Medulla oblongata (tissue), 1 donor: ENCODE measurements around the gene DLGAP3.

Experiments
- DNase-seq: peaks from one replicate; pipeline ENCODE4 v3.0.0-alpha.2; 2015; ENCODE audit errors: extremely low spot score

Gene DLGAP3

DNA sequence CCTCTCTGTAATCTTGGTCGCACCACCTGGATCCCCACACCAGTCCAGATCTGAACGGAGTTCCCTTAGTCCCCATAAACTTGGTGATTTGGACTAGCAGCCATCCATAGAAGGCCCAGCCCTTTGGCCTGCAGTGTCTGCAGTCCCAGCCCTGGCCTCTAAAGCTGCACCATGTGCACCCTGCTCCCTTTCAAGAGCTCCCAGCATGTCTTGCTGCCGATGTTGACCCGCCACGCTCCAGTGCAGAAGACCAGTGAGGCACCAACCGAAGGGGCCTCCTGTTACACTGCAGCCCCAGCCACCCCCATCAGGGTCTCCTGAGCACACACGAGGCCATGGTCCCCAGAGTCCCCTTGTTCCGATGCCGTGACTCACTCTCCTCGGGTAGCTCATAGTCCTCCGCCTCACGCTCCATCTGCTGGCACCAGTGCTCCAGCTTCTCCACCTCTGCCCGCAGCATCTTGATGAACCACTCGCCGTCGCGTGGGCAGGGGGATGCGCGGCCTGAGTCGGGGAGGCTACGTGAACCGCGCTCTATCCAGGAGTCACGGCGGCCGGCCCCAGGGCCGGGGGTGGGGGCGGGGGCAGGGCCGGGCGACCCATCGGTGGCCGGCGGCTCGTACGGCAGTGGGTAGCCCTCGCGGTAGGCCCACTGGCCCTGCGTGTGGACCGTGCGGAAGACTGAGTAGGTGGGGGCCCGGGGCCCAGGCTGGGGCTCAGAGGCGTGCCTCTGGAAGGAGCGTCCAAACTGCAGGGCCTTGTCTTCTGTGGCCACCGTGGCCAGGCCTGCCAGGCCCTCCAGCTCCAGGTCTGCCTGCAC is 61.0 kb downstream of the DLGAP3 start:
- DNase-seq = no peak

DNA sequence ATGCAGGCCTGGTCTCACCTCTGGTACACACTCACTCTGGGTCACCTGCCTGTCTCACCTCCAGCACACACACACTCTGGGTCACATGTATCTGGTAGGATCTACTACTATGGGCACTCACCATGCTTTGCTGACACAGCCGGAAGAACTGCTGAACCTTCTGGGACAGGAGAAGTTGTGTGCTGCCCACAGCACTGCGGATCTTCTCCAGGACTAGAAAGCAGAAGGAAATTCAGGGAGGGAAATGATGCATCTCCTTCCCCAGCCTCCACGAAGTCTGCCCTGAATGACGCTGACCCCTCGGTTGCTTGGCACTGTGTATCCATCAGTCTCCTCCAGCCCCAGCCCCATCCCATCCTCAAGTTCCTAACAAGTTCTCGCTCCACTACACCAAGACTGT is 62.0 kb downstream of the DLGAP3 start:
- DNase-seq = peak; percentile 38

DNA sequence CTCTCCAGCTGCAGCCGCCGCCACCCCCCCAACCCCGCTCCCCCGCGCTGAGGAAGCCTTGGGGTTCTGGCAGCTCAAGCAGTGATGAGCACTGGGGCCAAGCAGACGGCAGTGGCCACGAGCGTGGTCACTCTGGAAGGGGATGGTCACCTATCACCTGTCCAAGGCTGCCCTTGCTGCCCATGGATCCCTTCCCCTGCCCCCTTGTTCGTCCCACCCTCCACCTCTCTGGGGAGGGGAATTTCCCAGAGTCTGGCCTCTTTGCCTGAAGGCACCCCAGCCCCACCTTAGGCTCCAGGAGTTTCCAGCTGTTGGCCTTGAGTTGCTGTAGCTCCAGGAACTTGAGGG is 62.7 kb downstream of the DLGAP3 start:
- no peak for DNase-seq

DNA sequence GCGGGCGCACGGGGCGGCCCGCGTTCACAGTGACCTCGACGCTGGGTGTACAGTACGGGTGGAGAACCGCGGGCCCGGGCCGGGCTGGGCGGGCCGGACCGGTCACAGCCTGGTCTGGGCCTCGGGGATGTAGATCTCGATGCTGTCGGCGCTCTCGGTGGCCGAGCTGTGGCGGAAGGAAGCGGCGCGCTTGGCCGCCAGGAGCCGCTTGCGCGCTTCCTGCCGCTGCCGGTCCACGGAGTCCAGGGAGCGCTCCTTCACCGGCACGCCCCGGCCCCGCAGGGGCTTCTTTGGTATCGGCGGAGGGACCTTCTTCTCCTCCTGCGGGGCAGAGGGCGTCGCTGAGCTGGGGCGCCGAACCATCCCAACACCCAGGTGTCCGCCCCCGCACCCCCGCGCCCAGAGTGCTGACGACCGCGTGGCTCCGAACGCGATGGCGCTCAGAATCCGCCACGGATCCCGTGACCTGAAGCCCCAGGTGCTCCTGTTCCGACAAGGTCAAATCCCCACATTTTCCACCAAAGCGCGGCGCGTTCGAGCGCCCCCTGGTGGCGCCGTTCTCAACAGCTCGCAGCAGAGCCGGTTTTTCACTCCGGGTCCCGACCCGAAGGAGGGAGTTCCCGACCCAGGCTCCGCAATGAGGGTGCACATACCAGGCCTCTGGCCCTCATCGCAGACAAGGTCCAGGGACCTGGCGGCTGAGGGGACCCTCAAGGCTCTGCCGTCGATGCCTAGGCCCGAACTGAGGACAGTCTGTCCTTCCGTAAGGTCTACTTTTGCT is 63.3 kb downstream of the DLGAP3 start:
- DNase-seq = peak; percentile 75

DNA sequence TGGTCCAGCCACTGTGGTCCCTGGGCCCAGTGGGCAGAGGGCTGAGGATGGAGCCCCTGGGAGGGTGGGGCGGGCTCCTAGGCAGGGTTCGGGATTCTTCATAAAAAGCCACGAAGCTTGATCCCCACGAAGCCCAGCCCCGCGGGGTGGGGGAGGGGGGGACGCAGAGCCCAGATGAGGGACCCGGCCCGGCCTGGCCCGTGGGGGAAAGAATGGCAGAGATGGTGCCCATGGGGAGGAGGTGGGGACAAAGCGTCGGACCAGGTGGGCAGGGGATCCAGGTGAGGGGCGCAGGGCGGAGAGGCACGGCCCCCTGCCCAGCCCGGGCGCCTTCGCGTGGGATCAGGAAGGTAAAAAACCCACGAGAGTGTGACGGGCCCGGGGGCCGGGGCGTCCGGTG is 63.9 kb downstream of the DLGAP3 start:
- DNase-seq = no peak

DNA sequence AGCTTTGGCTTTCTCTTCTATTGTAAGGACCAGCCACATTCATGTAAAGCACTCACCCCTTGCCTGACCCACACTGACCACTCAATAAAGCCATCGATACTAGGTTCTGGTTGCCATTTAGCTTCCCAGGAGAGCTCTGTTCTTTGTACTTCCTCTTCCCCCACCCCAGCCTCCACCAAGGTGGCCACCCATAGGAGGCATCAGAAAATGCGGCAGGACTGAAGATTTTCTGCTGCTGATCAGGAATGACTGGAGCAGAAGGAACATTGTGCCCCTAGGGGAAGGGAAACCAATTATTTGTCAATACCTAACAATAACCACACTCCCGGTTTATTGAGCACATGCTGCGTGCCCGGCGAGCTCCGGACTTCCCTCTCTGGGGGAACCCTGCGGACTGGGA is 64.7 kb downstream of the DLGAP3 start:
- DNase-seq = no peak

DNA sequence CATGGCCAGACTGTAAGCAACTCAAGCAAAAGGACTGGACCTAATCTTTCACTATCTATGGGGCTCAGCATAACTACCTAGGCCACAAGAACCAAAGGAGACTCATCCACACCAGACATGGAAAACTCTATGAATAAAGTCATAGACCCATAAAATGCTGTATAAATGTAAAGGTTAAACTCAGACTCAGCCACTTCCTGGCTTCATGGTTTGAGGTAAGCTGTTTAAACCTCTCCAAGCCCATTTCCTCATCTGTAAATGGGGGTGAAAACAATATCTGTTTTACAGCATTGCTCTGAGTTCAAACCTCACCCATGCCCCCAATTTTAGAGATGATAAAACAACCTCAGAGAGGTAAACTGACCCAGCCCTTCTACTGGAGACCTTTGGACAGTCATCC is 65.9 kb downstream of the DLGAP3 start:
- no peak for DNase-seq

DNA sequence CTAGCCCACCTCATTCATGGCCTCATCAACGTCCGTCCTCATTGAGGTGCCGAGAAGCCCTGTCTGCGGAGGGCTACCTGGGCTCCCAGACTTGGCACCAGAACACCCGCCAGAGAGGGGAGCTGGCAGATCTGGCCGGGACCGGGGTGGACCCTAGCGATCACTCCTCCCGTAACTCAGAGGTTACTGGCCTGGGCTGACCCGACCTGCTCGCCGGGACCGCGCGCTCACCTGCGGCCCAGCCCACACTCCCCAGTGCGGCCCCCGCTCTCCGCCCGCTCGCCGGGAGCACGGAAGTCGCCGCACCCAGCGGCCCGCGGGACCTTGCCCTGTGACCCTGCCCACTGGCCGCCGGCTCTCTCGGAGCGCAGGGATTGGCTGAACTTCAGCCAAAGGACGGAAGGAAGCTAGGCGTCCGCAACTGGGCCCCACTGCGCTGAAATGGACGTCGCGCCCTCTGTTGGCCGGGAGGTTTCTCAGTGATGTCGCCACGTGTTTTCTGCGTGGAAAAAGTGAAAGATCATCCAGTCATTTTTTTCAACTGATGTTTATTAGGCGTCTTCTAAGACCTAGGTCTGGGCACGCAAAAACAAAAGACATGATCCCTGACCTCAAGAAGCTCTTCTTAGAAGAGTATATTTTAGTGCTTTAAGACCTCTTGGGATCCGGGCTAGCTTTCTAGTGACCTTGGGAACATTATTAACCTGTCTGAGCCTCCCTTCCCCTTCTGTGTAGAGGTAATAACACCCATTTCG is 69.8 kb downstream of the DLGAP3 start, which contains the start of gene SMIM12:
TSS of gene SMIM12 (minus strand) at position 304 of the 755 bp plus-strand sequence. CDS start 3,772 bp downstream, outside the sequence.
- peak; percentile 96 for DNase-seq

DNA sequence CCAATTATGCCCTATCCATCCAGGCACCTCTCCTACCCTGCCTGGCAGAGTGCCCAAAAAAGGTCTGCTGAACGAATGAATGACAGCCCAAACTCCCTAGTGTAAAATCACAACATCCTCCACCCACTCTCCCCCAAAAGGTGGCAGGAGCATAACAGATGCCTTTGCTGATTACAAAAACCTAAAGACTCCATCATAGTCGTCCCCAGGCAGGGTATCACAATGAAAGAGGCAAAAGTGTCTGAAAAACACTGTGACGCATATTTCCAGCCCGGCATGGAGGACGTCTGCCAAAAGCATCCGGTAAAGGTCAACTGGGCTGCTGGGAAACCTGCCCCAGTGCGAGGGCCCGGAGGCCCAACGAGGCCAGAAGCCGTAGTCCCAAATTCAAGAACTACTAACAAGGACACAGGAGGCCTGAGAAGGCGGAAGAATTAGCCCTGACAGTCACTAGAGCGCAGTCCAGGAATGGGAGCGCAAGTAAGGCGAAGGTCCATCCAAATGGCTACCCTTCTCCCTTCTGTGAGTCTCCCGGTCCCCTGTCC is 70.5 kb downstream of the DLGAP3 start:
- no peak for DNase-seq

DNA sequence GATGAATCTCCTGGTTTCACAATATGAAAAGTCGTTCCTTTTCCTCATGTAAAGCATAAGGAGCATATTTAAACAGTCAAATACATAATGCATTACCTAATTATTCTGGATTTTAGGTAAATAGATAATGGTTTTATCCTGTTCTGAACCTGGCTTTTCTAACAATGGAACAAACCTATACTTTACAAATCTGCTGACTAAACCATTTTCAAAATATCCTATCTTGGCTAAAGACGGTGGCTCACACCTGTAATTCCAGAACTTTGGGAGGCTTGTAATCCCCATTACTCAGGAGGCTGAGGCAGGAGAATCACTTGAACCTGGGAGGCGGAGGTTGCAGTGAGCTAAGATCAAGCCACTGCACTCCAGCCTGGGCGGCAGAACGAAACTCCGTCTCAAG is 72.8 kb downstream of the DLGAP3 start:
- no peak for DNase-seq

DNA sequence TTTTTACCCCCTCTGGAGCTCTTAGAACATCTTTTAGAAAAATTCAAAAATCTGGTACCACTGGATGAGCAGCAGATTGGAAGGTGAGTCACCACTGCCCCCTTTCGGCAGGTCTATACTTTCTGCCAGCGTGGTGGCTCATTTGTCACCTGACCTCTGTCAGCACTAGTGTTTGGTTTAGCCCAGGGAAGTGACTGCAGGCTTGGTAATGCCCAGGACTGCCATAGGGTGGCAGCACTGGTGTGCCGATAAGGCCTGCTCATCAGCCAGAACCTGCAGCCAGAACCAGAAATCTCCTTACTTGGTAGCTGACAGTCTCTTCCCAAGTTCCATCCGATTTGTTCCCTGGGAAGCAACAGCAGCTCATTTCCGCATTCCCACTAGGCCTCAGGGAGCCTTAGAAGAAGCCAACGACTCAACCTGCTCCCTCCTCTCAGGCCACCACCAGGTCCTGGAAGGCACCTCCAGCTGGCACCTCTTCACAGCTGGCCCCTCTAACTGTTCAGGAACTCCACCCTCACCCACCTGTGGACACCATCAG is 76.7 kb downstream of the DLGAP3 start:
- DNase-seq = peak; percentile 94

DNA sequence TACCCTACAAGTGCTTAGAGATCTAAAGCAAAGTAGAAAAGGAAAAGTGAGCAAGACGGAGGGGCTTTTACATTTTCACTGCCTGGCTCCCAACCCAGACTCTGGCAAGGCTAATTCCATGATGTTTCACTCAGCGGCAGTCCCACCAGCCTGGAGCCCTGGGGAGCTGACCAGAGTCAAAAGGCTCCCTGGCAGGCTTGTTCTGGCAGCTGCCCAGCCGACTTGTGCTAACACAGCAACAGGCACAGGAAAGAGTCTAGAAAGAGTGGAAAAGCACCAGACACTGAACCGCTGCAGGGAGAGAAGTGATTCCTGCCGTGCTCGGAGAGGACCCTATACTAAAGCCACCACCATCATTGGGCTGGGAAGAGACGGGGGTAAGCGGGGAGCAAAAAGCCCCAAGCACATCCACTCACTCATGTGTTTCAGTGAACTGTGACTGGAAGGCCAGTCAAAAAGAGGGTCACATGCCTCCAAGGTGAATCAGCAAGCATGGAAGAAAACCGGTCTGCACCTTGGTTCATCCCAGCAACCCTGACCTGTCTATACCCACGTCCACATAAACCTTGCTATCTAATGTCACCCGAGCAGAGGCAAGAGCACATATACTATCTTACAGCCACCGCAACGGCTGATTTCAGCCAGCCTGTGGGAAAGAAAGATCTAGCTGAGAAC is 77.9 kb downstream of the DLGAP3 start:
- peak; percentile 66 for DNase-seq

DNA sequence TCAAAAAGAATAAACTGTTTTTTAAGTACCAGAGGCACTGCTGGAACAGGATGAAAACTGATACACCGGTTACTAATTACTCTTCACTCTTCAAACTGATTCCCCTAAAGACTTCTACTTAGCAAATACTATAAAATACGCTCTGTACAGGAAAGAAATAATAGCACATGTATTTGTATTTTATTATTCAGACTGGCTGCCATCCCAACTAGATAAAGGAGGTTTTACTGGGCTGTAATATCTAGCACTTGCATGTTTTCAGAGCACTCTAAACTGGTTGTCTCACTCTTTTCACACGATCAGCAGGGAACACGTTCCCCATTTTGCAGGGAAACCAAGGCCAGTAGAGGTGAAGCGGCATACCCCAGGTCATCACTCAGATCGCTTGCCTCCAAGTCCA is 79.1 kb downstream of the DLGAP3 start:
- no peak for DNase-seq

DNA sequence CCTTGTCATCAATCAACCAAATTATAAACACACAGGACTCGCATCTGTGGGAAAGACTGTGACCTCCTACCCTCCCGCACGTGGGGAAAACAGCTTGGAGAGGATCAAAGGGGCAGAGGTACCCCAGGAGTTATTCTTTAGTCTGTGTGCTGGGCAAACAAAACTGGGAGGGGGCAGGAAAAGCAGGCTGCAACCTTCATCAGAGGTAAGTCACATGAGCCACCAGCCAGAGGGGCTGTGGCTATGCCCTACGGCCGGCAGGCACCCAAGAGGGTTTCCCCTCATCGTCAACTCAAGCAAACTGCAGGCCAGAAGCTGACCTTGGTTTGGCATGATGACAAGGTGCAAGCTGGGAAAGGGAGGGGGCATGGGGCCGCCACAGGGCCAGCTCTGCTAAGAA is 82.4 kb downstream of the DLGAP3 start:
- DNase-seq = no peak

DNA sequence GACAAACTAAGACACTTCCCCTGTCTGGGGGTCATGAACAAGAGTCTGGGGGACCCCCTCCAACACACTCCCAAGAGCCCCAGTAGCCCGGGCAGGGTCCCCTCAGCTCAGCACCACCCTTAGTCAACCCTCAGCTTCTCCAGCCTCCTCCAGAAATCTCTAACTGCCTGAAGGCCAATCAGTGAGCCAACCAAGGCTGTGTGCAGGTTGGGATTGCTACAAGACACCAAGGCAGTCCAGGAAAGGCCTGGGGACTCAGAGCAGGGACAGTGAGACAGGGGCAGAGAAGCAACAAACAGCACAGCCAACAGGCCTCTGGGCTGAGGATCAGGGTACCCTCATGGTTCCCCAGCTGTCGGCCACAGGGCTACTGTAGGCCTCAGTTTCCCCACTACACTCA is 83.2 kb downstream of the DLGAP3 start:
- no peak for DNase-seq

DNA sequence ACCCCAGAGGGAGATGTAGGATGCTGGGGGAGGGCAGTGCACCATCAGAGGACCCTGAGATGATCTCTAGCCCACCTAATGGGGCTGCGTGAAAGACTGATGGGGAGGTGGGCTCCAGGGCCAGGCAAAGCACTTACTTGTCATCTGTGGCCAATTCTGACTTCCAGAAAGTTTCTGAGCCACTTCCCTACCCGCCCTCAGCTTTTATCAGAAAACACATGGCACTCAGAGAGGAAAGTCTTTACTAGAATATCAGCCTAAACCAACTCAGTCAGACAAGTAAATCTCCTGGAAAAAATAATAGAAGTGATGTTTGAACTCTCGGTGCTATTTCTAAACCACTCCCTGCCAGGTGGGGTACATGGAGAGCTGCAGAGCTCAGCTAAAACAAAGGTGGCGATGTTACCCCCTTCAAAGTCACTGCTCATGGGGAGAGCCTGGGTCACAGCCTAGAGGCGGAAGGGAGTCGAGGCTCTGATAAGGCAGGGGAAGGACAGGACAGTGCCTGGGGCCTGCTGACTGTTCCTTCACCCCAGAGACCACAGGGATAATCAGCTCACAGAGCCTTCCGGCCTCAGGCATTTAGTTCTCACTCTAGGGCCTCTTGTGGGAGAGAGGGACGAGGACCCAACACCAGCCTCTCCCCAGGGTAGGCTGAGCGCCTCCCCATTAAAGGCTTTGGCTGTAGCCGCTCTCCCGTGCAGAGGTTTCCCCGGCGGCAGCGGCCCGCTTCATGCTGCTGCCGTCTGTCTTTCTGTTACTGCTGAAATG is 84.1 kb downstream of the DLGAP3 start:
- no peak for DNase-seq

DNA sequence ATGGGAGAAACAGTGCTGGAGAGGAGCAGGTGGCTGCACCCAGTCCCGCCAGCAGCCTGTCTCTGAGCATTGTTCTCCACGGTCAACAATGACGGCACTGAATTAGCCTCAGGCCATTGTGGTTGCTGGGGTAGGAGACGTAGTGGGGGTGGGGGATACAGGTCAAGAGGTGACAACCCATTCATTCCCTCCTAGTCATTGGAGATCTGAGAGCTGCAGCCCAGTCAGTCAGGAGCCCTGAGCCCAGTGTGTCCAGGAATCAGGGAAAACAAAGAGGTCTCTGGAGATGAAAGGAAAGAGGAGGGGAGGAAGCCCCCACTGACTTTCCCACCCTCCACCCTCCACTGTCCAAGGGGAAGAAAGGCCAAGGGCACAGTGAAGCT is 85.2 kb downstream of the DLGAP3 start:
- DNase-seq = peak; percentile 59

DNA sequence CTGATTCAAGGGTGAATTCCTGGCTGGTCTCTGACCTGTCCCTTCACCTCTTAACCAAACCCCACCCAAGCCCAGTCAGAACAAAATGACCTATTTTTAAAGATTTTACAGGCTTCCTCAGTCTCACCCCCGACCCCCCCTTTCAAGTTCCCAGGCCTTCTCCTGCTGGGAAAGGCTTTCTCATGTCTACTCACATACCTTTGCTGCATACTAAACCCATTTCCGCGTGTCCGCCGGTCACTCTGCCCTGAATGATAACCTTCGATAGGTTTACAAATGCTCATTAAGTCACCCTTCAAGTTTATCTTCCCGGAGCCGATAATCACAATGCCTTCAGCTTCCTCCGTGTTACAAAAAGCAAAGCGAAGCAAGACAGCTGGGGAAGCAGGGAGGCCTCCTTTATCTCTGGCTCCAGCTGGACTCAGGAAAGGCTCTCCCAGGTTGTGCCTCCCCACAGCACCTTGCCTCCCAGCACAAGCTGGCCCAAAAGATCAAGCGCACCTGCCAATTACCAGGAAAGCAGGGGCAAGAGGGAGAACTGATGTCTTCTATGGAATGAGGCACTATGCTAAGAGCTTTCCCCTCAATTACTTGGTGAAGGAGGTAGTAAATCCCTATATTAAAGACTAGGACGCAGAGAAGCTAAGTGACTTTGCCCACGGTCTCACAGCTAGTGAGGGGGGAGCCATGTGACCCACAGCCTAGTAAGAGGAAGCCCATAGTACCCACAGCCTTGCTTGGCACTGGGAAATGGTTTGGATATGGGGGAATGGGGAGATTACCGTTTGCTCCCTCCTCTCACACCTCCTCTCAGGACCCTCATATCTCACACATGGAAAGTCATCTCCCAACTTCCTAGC is 85.8 kb downstream of the DLGAP3 start:
- no peak for DNase-seq

DNA sequence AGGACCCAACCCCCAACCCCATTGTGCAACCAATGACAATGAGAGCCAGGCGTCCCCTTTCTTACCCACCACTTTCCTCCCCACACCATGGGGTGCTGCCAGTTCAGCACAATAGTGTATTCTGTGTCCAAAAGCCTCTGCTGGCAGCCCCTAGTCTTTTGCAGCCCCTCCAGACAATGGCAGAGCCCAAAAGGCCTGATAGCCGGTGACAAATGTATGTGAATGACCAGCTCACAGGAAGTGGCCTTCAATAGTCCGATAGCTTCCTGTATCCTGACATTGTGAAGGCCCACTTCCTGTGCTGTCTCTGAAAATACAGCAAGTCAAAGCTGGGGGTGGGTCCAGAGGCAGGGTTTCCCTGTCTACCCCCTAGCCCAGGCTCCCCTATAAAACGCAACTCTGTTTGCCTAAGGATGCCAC is 86.5 kb downstream of the DLGAP3 start:
- DNase-seq = no peak

DNA sequence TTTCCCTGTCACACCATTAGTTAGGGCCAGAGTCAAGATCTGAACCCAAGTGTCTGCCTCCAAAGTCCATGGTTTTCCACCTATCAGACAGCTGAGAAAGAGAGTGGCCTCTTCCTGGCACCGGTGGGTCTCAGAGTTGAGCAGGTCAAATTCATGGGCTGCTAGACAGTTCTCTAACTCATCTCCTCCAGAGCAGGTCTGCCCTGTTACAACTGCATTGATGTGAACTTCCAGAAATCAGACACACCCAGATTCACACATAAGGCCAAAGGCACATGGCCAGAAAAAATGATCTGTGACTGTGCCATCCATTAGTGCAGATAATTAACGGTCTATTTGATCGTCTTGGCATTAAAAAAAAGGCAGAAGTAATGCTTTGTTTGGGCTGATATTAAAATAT is 87.4 kb downstream of the DLGAP3 start:
- no peak for DNase-seq
